WTC11 (cell line): ENCODE results near the gene LRRC61. TPM values are rescaled to one million over a fixed set of nuclear protein-coding genes. Genes with fewer than 3 reads are reported as not detected.

Source experiments
- ATAC-seq: fragments of 200-7000 bp; cut with Tn5 transposase; 2 replicates; pipeline ENCODE4 v1.10.0; 2021; ENCODE audit warnings: mild to moderate bottlenecking, moderate library complexity
- CTCF ChIA-PET: fragments of 300-600 bp; sonication (Branson Sonifier 250); formaldehyde crosslinking; loops from one replicate; lab custom pipeline; 2021; ENCODE audit warnings: antibody characterized with exemption; lab: Charles Lee
- POLR2A ChIA-PET: fragments of 350-600 bp; sonication (Branson Sonifier 250); formaldehyde crosslinking; loops from one replicate; lab custom pipeline; 2021; ENCODE audit warnings: antibody characterized with exemption; lab: Charles Lee
- DNase-seq: peaks from one replicate; pipeline ENCODE4 v3.0.0; 2021; ENCODE audit warnings: low spot score
- H3K27ac Mint-ChIP-seq: 2 replicates; pipeline ENCODE4 v1.8.0; 2021; ENCODE audit warnings: mixed read lengths
- H3K27me3 Mint-ChIP-seq: 2 replicates; pipeline ENCODE4 v1.8.0; 2021; ENCODE audit warnings: low read depth, mild to moderate bottlenecking, moderate library complexity, mixed read lengths
- H3K36me3 Mint-ChIP-seq: 2 replicates; pipeline ENCODE4 v1.8.0; 2021; ENCODE audit warnings: mixed read lengths
- H3K4me1 Mint-ChIP-seq: 2 replicates; pipeline ENCODE4 v1.8.0; 2022; ENCODE audit warnings: mixed read lengths
- H3K4me3 Mint-ChIP-seq: 2 replicates; pipeline ENCODE4 v1.8.0; 2021; ENCODE audit warnings: mild to moderate bottlenecking, moderate library complexity, mixed read lengths
- H3K9me3 Mint-ChIP-seq: 2 replicates; pipeline ENCODE4 v1.8.0; 2021; ENCODE audit warnings: mixed read lengths
- ARID4B ChIP-seq: sonication (generic); formaldehyde crosslinking; IDR thresholded peaks from 2 replicates; pipeline ENCODE4 v1.8.0; 2023; ENCODE audit warnings: missing genetic modification reagents, mild to moderate bottlenecking, borderline replicate concordance
- ATF6 ChIP-seq: sonication (generic); formaldehyde crosslinking; IDR thresholded peaks from 2 replicates; pipeline ENCODE4 v1.8.1; 2023; ENCODE audit warnings: mild to moderate bottlenecking, missing genetic modification reagents
- E2F5 ChIP-seq: sonication (generic); formaldehyde crosslinking; IDR thresholded peaks from 2 replicates; pipeline ENCODE4 v1.8.1; 2022; ENCODE audit warnings: mild to moderate bottlenecking, moderate library complexity, missing genetic modification reagents
- ELF4 ChIP-seq: sonication (generic); formaldehyde crosslinking; IDR thresholded peaks from 2 replicates; pipeline ENCODE4 v1.8.1; 2022; ENCODE audit warnings: low read depth, mild to moderate bottlenecking, moderate library complexity, missing genetic modification reagents
- EMX1 ChIP-seq: fragments of 250-450 bp; sonication (Bioruptor Pico); IDR thresholded peaks from 2 replicates; pipeline ENCODE4 v1.8.0; 2021; ENCODE audit warnings: mild to moderate bottlenecking
- ERG ChIP-seq: fragments of 250-450 bp; sonication (Bioruptor Pico); IDR thresholded peaks from 2 replicates; pipeline ENCODE4 v1.8.0; 2021; ENCODE audit warnings: mild to moderate bottlenecking
- ESRRA ChIP-seq: sonication (generic); formaldehyde crosslinking; IDR thresholded peaks from 2 replicates; pipeline ENCODE4 v1.8.1; 2022; ENCODE audit warnings: mild to moderate bottlenecking, missing genetic modification reagents, borderline replicate concordance
- FOXP4 ChIP-seq: sonication (generic); formaldehyde crosslinking; IDR thresholded peaks from 2 replicates; pipeline ENCODE4 v1.8.0; 2022; ENCODE audit warnings: mild to moderate bottlenecking, missing genetic modification reagents
- HMGXB4 ChIP-seq: sonication (generic); formaldehyde crosslinking; IDR thresholded peaks from 2 replicates; pipeline ENCODE4 v1.8.1; 2023; ENCODE audit warnings: mild to moderate bottlenecking, moderate library complexity, missing genetic modification reagents
- JAZF1 ChIP-seq: fragments of 250-450 bp; sonication (Bioruptor Pico); IDR thresholded peaks from 2 replicates; pipeline ENCODE4 v1.9.0; 2021; ENCODE audit warnings: moderate library complexity, mild to moderate bottlenecking, inconsistent platforms
- MAX ChIP-seq: sonication (generic); formaldehyde crosslinking; IDR thresholded peaks from 2 replicates; pipeline ENCODE4 v1.8.0; 2022; ENCODE audit warnings: mild to moderate bottlenecking, missing genetic modification reagents
- NFATC4 ChIP-seq: fragments of 250-450 bp; sonication (Bioruptor Pico); IDR thresholded peaks from 2 replicates; pipeline ENCODE4 v1.9.0; 2021; ENCODE audit warnings: mild to moderate bottlenecking
- NFE2L1 ChIP-seq: sonication (generic); formaldehyde crosslinking; IDR thresholded peaks from 2 replicates; pipeline ENCODE4 v1.8.1; 2023; ENCODE audit warnings: missing genetic modification reagents
- NFYB ChIP-seq: sonication (generic); formaldehyde crosslinking; conservative IDR thresholded peaks from 2 replicates; pipeline ENCODE4 v1.8.0; 2022; ENCODE audit warnings: low read depth, missing genetic modification reagents
- RORB ChIP-seq: fragments of 250-450 bp; sonication (Bioruptor Pico); IDR thresholded peaks from 2 replicates; pipeline ENCODE4 v1.9.0; 2021; ENCODE audit warnings: mild to moderate bottlenecking
- SP1 ChIP-seq: sonication (generic); formaldehyde crosslinking; conservative IDR thresholded peaks from 2 replicates; pipeline ENCODE4 v1.8.1; 2022; ENCODE audit warnings: missing genetic modification reagents
- USF1 ChIP-seq: sonication (generic); formaldehyde crosslinking; IDR thresholded peaks from 2 replicates; pipeline ENCODE4 v1.8.0; 2022; ENCODE audit warnings: mild to moderate bottlenecking, missing genetic modification reagents
- ZMAT4 ChIP-seq: fragments of 250-450 bp; sonication (Bioruptor Pico); IDR thresholded peaks from 2 replicates; pipeline ENCODE4 v1.9.0; 2021; ENCODE audit warnings: mild to moderate bottlenecking
- ZNF121 ChIP-seq: sonication (generic); formaldehyde crosslinking; IDR thresholded peaks from 2 replicates; pipeline ENCODE4 v1.8.0; 2023; ENCODE audit warnings: missing genetic modification reagents
- total RNA-seq: library from RNA; stranded (reverse); gene quantifications from 3 replicates; pipeline ENCODE4 v1.2.3, GENCODE V29; 2021

The LRRC61 gene
- total RNA-seq, 1 experiment from 2014 or later, result 27.7 TPM

- TF ChIP-seq USF1 (CRISPR knock-in tag) (peak; percentile 93), NFATC4 (CRISPR knock-in tag) (peak; percentile 67; the same call in 1 of the 2 replicates), NFYB (CRISPR knock-in tag) (peak; percentile 98), MAX (CRISPR knock-in tag) (peak; percentile 42; the same call in 1 of the 2 replicates), ZNF121 (CRISPR knock-in tag) (no peak), HMGXB4 (CRISPR knock-in tag) (0 out of 2 replicates have a peak, but pooled peaks have one; percentile 11), ATF6 (CRISPR knock-in tag) (no peak), ARID4B (CRISPR knock-in tag) (0 out of 2 replicates have a peak, but pooled peaks have one; percentile 20), E2F5 (0 out of 2 replicates have a peak, but pooled peaks have one; percentile 19), RORB (CRISPR knock-in tag) (no peak), SP1 (peak; percentile 72), ESRRA (no peak)
Observed at GRCh38 chr7:150378853-150379440, 55.8 kb downstream of the LRRC61 start, which contains the start of gene ZNF775 (continued).

- H3K27ac Mint-ChIP-seq, result peak overlapping the region; percentile 88
- no peaks in the 10 kb centered on the region for H3K9me3 Mint-ChIP-seq
- H3K36me3 Mint-ChIP-seq, result peaks cover 5% of the 10 kb centered on the region
- H3K27me3 Mint-ChIP-seq, result no peaks in the 10 kb centered on the region
- ATAC-seq (no peak), DNase-seq (peak; percentile 28)
- H3K4me3 Mint-ChIP-seq, result peak overlapping the region; percentile 87
- POLR2A ChIA-PET, result interaction anchor here (0.9 to 1.4 kb wide), 4 partner anchors 8 to 26 kb away, joined by 3 to 5 read pairs (median 4); partner anchors contain the start of gene REPIN1
- CTCF ChIA-PET, result interaction anchor here (1.2 kb wide), 1 partner anchor 26 kb away, joined by 3 read pairs; a partner anchor contains a TSS
- H3K4me1 Mint-ChIP-seq, result peaks cover 81% of the 10 kb centered on the region
- TF ChIP-seq NFE2L1 (CRISPR knock-in tag) (peak; percentile 61; the same call in 1 of the 2 replicates), ERG (CRISPR knock-in tag) (no peak), JAZF1 (no peak), RORB (CRISPR knock-in tag) (no peak), FOXP4 (0 out of 2 replicates have a peak, but pooled peaks have one; percentile 48), EMX1 (no peak), ELF4 (0 out of 2 replicates have a peak, but pooled peaks have one; percentile 63), ZMAT4 (CRISPR knock-in tag) (no peak)
Observed at GRCh38 chr7:150379441-150380379, 56.6 kb downstream of the LRRC61 start.
